HG02885 (cell line): ENCODE measurements around the gene KCNMB1.
"Not testable (repeated sequence)": the region's sequence is repeated elsewhere in the genome, so short reads cannot be mapped to it uniquely, and the experiment has no call there.

Source experiments
- ATAC-seq: cut with Tn5 transposase; IDR thresholded peaks from one replicate; pipeline ENCODE4 v1.9.1; 2021; ENCODE audit warnings: mild to moderate bottlenecking; ENCODE audit not compliant: unreplicated experiment, poor library complexity

KCNMB1 gene

GRCh38 chr5:170380361-170380951, 8.7 kb downstream of the KCNMB1 start:
- ATAC-seq: no peak

- ATAC-seq: no peak
Observed at GRCh38 chr5:170378740-170379139, 10.4 kb downstream of the KCNMB1 start.

- ATAC-seq: no peak
Observed at GRCh38 chr5:170377027-170377426, 12.1 kb downstream of the KCNMB1 start.

- ATAC-seq: not testable (repeated sequence)
Observed at GRCh38 chr5:170376526-170376925, 12.6 kb downstream of the KCNMB1 start.

GRCh38 chr5:170375283-170375682, 13.9 kb downstream of the KCNMB1 start:
- ATAC-seq: no peak

GRCh38 chr5:170372971-170373370, 16.2 kb downstream of the KCNMB1 start:
- ATAC-seq: no peak

- ATAC-seq: no peak
Observed at GRCh38 chr5:170368586-170368985, 20.6 kb downstream of the KCNMB1 start.

GRCh38 chr5:170366276-170366675, 22.9 kb downstream of the KCNMB1 start:
- no peak for ATAC-seq

- no peak for ATAC-seq
Observed at GRCh38 chr5:170365831-170366230, 23.3 kb downstream of the KCNMB1 start.

GRCh38 chr5:170365011-170365410, 24.2 kb downstream of the KCNMB1 start:
- no peak for ATAC-seq

GRCh38 chr5:170363671-170364070, 25.5 kb downstream of the KCNMB1 start:
- no peak for ATAC-seq

- ATAC-seq: no peak
Observed at GRCh38 chr5:170362656-170363055, 26.5 kb downstream of the KCNMB1 start.

GRCh38 chr5:170362102-170362501, 27.1 kb downstream of the KCNMB1 start:
- ATAC-seq: no peak

GRCh38 chr5:170361616-170362015, 27.6 kb downstream of the KCNMB1 start:
- ATAC-seq: no peak

GRCh38 chr5:170361116-170361515, 28.1 kb downstream of the KCNMB1 start:
- ATAC-seq: no peak

GRCh38 chr5:170360709-170361108, 28.5 kb downstream of the KCNMB1 start:
- ATAC-seq: no peak

GRCh38 chr5:170357955-170358444, 31.2 kb downstream of the KCNMB1 start:
- ATAC-seq: no peak

- ATAC-seq: no peak
Observed at GRCh38 chr5:170355601-170356098, 33.5 kb downstream of the KCNMB1 start.

- no peak for ATAC-seq
Observed at GRCh38 chr5:170353961-170354360, 35.2 kb downstream of the KCNMB1 start.

GRCh38 chr5:170353011-170353761, 36.0 kb downstream of the KCNMB1 start:
- ATAC-seq: no peak

GRCh38 chr5:170348137-170348633, 41.0 kb downstream of the KCNMB1 start:
- no peak for ATAC-seq
